GM12892 (cell line): ENCODE data around the gene JAK2.

ENCODE experiments used
- POLR2A ChIP-seq: IDR thresholded peaks from 2 replicates; pipeline ENCODE4 v1.6.1; 2011; ENCODE audit warnings: low read depth, low read length, control low read depth
- POLR2AphosphoS5 ChIP-seq: IDR thresholded peaks from 2 replicates; pipeline ENCODE4 v1.6.1; 2011; ENCODE audit warnings: low read depth, low read length, control low read depth
- TAF1 ChIP-seq: IDR thresholded peaks from 2 replicates; pipeline ENCODE4 v1.6.1; 2011; ENCODE audit warnings: low read depth, mild to moderate bottlenecking, control low read depth, low read length, borderline replicate concordance

DNA sequence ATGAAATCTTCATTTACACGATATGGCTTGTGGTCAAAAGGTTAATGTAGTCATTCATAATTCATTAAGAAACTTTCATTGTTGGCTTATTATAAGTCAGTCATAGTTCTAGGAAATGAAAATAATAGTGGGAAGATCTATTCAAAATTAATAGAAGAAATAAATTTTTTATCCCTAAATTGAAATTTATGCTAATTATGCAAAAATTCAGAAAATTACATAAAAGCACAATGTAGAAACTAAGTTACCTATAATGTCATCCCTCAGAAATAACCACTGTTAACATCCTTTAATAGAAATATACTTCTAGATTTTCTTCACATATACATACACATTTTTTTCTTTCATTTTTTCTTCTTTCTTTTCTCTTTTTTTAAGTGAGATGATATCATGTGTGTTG, 15.9 kb upstream of the JAK2 start:
- TF ChIP-seq TAF1, result no peak
- TF ChIP-seq POLR2AphosphoS5, result no peak
- no peak for TF ChIP-seq POLR2A
